ENCODE results near the gene PTPN20.
"Not testable (repeated sequence)": the region's sequence is repeated elsewhere in the genome, so short reads cannot be mapped to it uniquely, and the experiment has no call there.

GRCh38 chr10:46875304-46875703 is 35.9 kb upstream of the PTPN20 start:
- not testable (repeated sequence) for TF ChIP-seq LEF1 (IDR thresholded peaks at IDR 0.05; ENCODE audit: borderline replicate concordance); ELF4 (IDR thresholded peaks at IDR 0.05); FOXM1 (IDR thresholded peaks at IDR 0.05; ENCODE audit: borderline replicate concordance); SP1 (IDR thresholded peaks at IDR 0.05); TARDBP (IDR thresholded peaks at IDR 0.05); FOXA1 (IDR thresholded peaks at IDR 0.05); ZNF384 (IDR thresholded peaks at IDR 0.05)
